GM18511 (cell line): ENCODE measurements around the gene NPIPA3.
"Not testable (repeated sequence)": the region's sequence is repeated elsewhere in the genome, so short reads cannot be mapped to it uniquely, and the experiment has no call there.

Experiments
- ATAC-seq: cut with Tn5 transposase; IDR thresholded peaks from one replicate; pipeline ENCODE4 v1.9.1; 2021; ENCODE audit warnings: mild to moderate bottlenecking, moderate library complexity; ENCODE audit not compliant: unreplicated experiment

The NPIPA3 gene

GRCh38 chr16:14741794-14742193 lies 38.6 kb downstream of the NPIPA3 start:
- not testable (repeated sequence) for ATAC-seq

- ATAC-seq = peak; percentile 98
Measured at GRCh38 chr16:14742273-14743128, 39.3 kb downstream of the NPIPA3 start, which contains the start of gene NPIPA2. Gene NPIPA2, plus strand, starts transcription at chr16:14742533. Its CDS starts 5,533 bp downstream, at chr16:14748066.

- not testable (repeated sequence) for ATAC-seq
Measured at GRCh38 chr16:14773654-14774053, 70.4 kb downstream of the NPIPA3 start.

- not testable (repeated sequence) for ATAC-seq
Measured at GRCh38 chr16:14775624-14776023, 72.4 kb downstream of the NPIPA3 start.
